Measurements from ENCODE around the gene TMC1. TPM values are rescaled to one million over a fixed set of nuclear protein-coding genes. Genes with fewer than 3 reads are reported as not detected.

The TMC1 gene
- total RNA-seq, 4 donors from 2014 or later: 0.12 to 0.56 (median 0.13) TPM; not detected in 1

DNA sequence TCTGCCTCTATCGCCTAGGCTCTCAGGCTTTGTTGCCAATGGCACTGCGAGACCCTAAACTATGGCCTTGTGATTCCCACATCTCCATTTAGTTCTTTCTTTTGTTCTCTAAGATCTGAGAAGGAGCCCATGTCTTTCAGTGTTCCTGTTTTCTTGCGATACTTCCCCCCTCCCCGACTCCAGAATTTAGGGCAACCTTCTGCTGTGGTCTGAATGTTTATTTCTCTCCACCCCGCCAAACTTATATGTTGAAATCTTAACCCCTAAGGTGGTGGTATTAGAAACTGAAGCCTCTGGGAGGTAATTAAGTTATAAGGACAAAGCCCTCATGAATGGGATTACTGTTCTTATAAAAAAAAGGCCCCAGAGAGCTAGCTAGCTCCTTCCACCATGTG lies 6.4 kb downstream of the TMC1 start:
- no peak for ATAC-seq (ENCODE audit: low FRiP score)
- DNase-seq (ENCODE audit: low spot score): no peak
- TF ChIP-seq CTCF (IDR thresholded peaks at IDR 0.05): no peak

DNA sequence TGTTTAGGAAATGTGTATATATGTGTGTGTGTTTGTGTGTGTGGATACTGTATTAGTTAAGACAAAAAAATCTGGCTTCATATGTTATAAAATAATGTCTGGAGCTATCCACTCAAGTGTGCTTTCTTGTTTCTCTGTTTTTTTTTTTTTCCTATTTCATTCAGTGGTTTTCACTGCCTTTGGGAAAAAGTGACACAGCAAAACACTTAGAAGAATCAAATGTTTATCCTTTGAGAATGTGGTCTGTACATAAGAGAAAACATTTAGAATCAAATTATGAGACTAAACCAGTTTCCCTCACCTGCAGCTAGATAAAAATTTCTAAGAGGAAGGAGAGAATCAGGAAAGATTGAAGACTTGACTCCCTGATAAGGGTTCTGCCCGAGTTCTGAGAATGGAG lies 8.1 kb downstream of the TMC1 start:
- no peak for TF ChIP-seq CTCF (IDR thresholded peaks at IDR 0.05)
- ATAC-seq (ENCODE audit: low FRiP score) (no peak), DNase-seq (ENCODE audit: low spot score) (no peak)

- no peak for TF ChIP-seq CTCF (IDR thresholded peaks at IDR 0.05)
- ATAC-seq (ENCODE audit: low FRiP score) (no peak), DNase-seq (ENCODE audit: low spot score) (no peak)
Observed at GRCh38 chr9:72533322-72533721, 11.9 kb downstream of the TMC1 start.

DNA sequence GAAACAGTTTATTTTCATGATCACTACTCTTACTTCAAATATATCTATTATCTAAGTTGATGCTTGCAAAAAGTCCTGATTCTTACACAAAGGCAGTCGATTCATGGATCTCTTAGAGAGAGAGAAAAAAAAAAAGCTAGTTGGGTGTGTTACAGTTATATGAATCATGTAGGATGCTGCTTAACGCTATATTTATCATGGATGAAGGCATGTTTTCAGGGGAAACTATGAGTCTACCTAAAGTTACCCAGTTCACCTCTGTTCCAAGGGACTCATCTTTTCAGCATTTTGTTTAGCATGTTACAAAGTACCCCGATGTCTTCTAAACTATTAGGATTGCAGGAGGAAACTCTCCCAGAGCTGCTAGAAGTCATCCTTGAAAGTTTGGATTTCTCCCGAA lies 13.5 kb downstream of the TMC1 start:
- no peak for TF ChIP-seq CTCF (IDR thresholded peaks at IDR 0.05)
- ATAC-seq (ENCODE audit: low FRiP score) (no peak), DNase-seq (ENCODE audit: low spot score) (no peak)

DNA sequence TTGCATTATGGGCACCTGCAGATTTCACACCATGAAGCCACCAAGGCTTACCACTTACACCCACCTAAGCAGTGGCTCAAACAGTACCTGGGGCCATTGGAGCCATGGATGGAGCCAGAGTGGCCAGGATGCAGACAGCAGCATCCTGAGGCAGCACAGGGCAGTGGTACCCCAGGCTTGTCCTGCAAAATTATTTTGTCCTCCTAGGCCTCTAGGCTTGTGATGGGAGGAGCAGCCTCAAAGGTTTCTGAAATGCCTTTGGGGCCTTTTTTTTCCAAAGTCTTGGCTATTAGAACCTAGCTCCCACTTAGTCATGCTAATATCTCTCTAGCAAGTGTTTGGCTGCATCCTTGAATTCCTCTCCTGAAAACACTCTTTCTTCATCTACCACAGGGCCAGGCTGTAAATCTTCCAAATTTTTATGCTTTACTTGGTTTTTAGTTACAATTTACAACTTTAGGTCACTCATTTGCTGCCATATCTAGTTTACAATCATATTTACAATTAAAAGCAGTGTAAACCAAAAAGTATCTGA lies 15.7 kb downstream of the TMC1 start:
- DNase-seq (ENCODE audit: low spot score) (no peak), ATAC-seq (ENCODE audit: low FRiP score) (no peak)
- TF ChIP-seq CTCF (IDR thresholded peaks at IDR 0.05): no peak

DNA sequence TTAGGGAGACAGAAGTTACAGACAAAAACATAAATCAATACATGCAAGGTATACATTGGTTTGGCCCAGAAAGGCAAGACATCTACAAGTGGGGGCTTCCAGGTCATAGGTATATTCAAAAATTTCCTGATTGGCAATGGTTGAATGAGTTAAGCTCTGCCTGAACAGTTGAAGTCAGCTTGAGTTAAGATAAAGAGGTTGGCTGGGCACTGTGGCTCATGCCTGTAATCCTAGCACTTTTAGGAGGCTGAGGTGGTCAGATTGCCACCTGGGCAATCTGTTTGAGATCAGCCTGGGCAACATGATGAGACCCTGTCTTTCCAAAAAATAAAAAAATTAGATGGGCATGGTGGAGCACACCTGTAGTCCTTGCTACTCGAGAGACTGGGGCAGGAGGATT lies 16.3 kb downstream of the TMC1 start:
- DNase-seq (ENCODE audit: low spot score) (no peak), ATAC-seq (ENCODE audit: low FRiP score) (no peak)
- no peak for TF ChIP-seq CTCF (IDR thresholded peaks at IDR 0.05)

- TF ChIP-seq CTCF (IDR thresholded peaks at IDR 0.05): no peak
- DNase-seq (ENCODE audit: low spot score) (no peak), ATAC-seq (ENCODE audit: low FRiP score) (no peak)
Observed at GRCh38 chr9:72538921-72539702, 17.7 kb downstream of the TMC1 start.

Data from omental fat pad (tissue), 4 donors.